H1 (cell line): ENCODE results near the gene GNAQ. TPM values are rescaled to one million over a fixed set of nuclear protein-coding genes. Genes with fewer than 3 reads are reported as not detected.

ENCODE experiments used
- CTCF ChIA-PET: fragments of 300-600 bp; sonication (Branson Sonifier 250); formaldehyde crosslinking; loops from one replicate; lab custom pipeline; 2021; ENCODE audit not compliant: partially characterized antibody; lab: Charles Lee
- POLR2A ChIA-PET: fragments of 300-600 bp; sonication (Branson Sonifier 250); formaldehyde crosslinking; loops from one replicate; lab custom pipeline; 2021; ENCODE audit warnings: inconsistent platforms; ENCODE audit not compliant: partially characterized antibody; lab: Charles Lee
- DNase-seq, 2 experiments: peaks; one replicate each; pipeline versions ENCODE4 v3.0.0 to v3.0.0-alpha.2; 2010 to 2022; ENCODE audit warnings: low spot score in 2 of 2, low read depth in 1 of 2, mixed read lengths in 1 of 2
- FAIRE-seq: peaks from 2 replicates; lab custom pipeline; 2011; peaks lifted over from hg19 to GRCh38; lab: Jason Lieb, UNC
- H2AFZ ChIP-seq: 2 replicates; pipeline ENCODE4 v1.8.1; 2012; ENCODE audit warnings: low read length, inconsistent platforms
- H2AK5ac ChIP-seq: 2 replicates; pipeline ENCODE4 v1.6.1; 2013; ENCODE audit warnings: low read depth, low read length
- H2BK120ac ChIP-seq: replicated peaks from 2 replicates; pipeline ENCODE3; 2013; ENCODE audit warnings: low read depth, low read length, inconsistent platforms
- H2BK12ac ChIP-seq: 2 replicates; pipeline ENCODE4 v1.6.1; 2013; ENCODE audit warnings: low read depth, low read length
- H2BK15ac ChIP-seq: 2 replicates; pipeline ENCODE4 v1.6.1; 2013; ENCODE audit warnings: low read length
- H2BK20ac ChIP-seq: 2 replicates; pipeline ENCODE4 v1.6.1; 2013; ENCODE audit warnings: low read length
- H2BK5ac ChIP-seq: 2 replicates; pipeline ENCODE4 v1.6.1; 2013; ENCODE audit warnings: low read depth, low read length
- H3K14ac ChIP-seq: 2 replicates; pipeline ENCODE4 v1.6.1; 2013; ENCODE audit warnings: inconsistent platforms; ENCODE audit not compliant: insufficient read length
- H3K18ac ChIP-seq: 2 replicates; pipeline ENCODE4 v1.6.1; 2013; ENCODE audit warnings: low read length; ENCODE audit errors: extremely low read depth
- H3K23ac ChIP-seq: 2 replicates; pipeline ENCODE4 v1.6.1; 2013; ENCODE audit warnings: inconsistent platforms; ENCODE audit not compliant: insufficient read length
- H3K23me2 ChIP-seq: 2 replicates; pipeline ENCODE4 v1.6.1; 2013; ENCODE audit warnings: low read depth, low read length
- H3K27ac ChIP-seq: 2 replicates; pipeline ENCODE4 v1.6.1; 2011; ENCODE audit warnings: low read depth, low read length, inconsistent platforms
- H3K27me3 ChIP-seq, 4 experiments: replicated peaks in 1 of 4; 1 replicate in 1 of 4; 2 replicates in 3 of 4; pipeline versions ENCODE4 v1.6.1 to v1.8.1; 2011 to 2013; ENCODE audit warnings: low read length in 3 of 4, mild to moderate bottlenecking in 3 of 4, inconsistent platforms in 2 of 4, mixed read lengths in 2 of 4, moderate library complexity in 1 of 4; ENCODE audit not compliant: control insufficient read depth in 3 of 4, insufficient read depth in 3 of 4; ENCODE audit errors: extremely low read depth in 1 of 4
- H3K36me3 ChIP-seq, 4 experiments: 2 replicates each; pipeline versions ENCODE4 v1.6.1 to v1.8.1; 2011 to 2013; ENCODE audit warnings: mild to moderate bottlenecking in 4 of 4, low read length in 3 of 4, moderate library complexity in 2 of 4, control low read depth in 1 of 4, inconsistent platforms in 1 of 4; ENCODE audit not compliant: insufficient read depth in 4 of 4, control insufficient read depth in 2 of 4
- H3K4ac ChIP-seq: replicated peaks from 2 replicates; pipeline ENCODE3; 2013; ENCODE audit warnings: low read length, low read depth, mixed read lengths, inconsistent platforms; ENCODE audit not compliant: insufficient read length
- H3K4me1 ChIP-seq, 4 experiments: replicated peaks in 1 of 4; 1 replicate in 1 of 4; 2 replicates in 3 of 4; pipeline versions ENCODE4 v1.6.1 to v1.8.1; 2011 to 2013; ENCODE audit warnings: low read length in 3 of 4, inconsistent platforms in 2 of 4, mixed read lengths in 1 of 4; ENCODE audit not compliant: insufficient read depth in 4 of 4, control insufficient read depth in 3 of 4
- H3K4me2 ChIP-seq, 2 experiments: 2 replicates each; pipeline versions ENCODE4 v1.6.1 to v1.8.1; 2011 to 2013; ENCODE audit warnings: low read depth in 2 of 2, low read length in 2 of 2, control low read depth in 1 of 2, inconsistent platforms in 1 of 2, mild to moderate bottlenecking in 1 of 2; ENCODE audit not compliant: insufficient read depth in 1 of 2
- H3K4me3 ChIP-seq, 4 experiments: fragments of 200-600, 300-600 bp in 1 of 4; sonication (generic), shearing (Covaris generic), sonication (Bioruptor Twin) in 1 of 4; 2 replicates each; pipeline versions ENCODE4 v1.5.1 to v1.8.1; 2011 to 2016; ENCODE audit warnings: low read length in 4 of 4, low read depth in 3 of 4, control low read depth in 2 of 4, inconsistent platforms in 2 of 4, mild to moderate bottlenecking in 2 of 4, mixed read lengths in 1 of 4, moderate library complexity in 1 of 4; ENCODE audit not compliant: insufficient read depth in 2 of 4; ENCODE audit errors: extremely low read depth in 1 of 4
- H3K56ac ChIP-seq: replicated peaks from 2 replicates; pipeline ENCODE3; 2013; ENCODE audit warnings: low read depth, mild to moderate bottlenecking, mixed read lengths, low read length, inconsistent platforms; ENCODE audit not compliant: insufficient read length
- H3K79me1 ChIP-seq: 2 replicates; pipeline ENCODE4 v1.6.1; 2013; ENCODE audit warnings: low read depth, low read length, control low read depth
- H3K79me2 ChIP-seq, 2 experiments: 2 replicates each; pipeline versions ENCODE4 v1.6.1 to v1.8.1; 2012 to 2013; ENCODE audit warnings: low read length in 2 of 2, mild to moderate bottlenecking in 2 of 2, inconsistent platforms in 1 of 2; ENCODE audit not compliant: insufficient read depth in 2 of 2, control insufficient read depth in 1 of 2
- H3K9ac ChIP-seq, 4 experiments: replicated peaks in 1 of 4; 1 replicate in 1 of 4; 2 replicates in 3 of 4; pipeline versions ENCODE4 v1.6.1 to v1.8.1; 2011 to 2013; ENCODE audit warnings: low read depth in 3 of 4, low read length in 3 of 4, control low read depth in 2 of 4, mild to moderate bottlenecking in 2 of 4, moderate library complexity in 2 of 4, inconsistent platforms in 1 of 4; ENCODE audit errors: extremely low read depth in 1 of 4
- H3K9me3 ChIP-seq, 2 experiments: 2 replicates each; pipeline versions ENCODE4 v1.6.1 to v1.8.1; 2012 to 2013; ENCODE audit warnings: mild to moderate bottlenecking in 2 of 2, moderate library complexity in 2 of 2, control low read depth in 1 of 2, inconsistent platforms in 1 of 2, low read depth in 1 of 2, low read length in 1 of 2, mixed read lengths in 1 of 2; ENCODE audit not compliant: insufficient read depth in 2 of 2
- H4K20me1 ChIP-seq, 2 experiments: replicated peaks in 1 of 2; 2 replicates each; pipeline versions ENCODE3 to v1.8.1; 2011 to 2013; ENCODE audit warnings: inconsistent platforms in 2 of 2, low read length in 2 of 2, mild to moderate bottlenecking in 1 of 2; ENCODE audit not compliant: insufficient read depth in 2 of 2, control insufficient read depth in 1 of 2
- H4K5ac ChIP-seq: 2 replicates; pipeline ENCODE4 v1.6.1; 2013; ENCODE audit warnings: low read length, low read depth, mixed read lengths, inconsistent platforms; ENCODE audit not compliant: insufficient read length
- H4K8ac ChIP-seq: 2 replicates; pipeline ENCODE4 v1.8.0; 2013; ENCODE audit warnings: mild to moderate bottlenecking, moderate library complexity, low read length, inconsistent platforms; ENCODE audit not compliant: insufficient read depth; ENCODE audit errors: extremely low read depth
- H4K91ac ChIP-seq: replicated peaks from 2 replicates; pipeline ENCODE3; 2013; ENCODE audit warnings: low read length, mixed read lengths, inconsistent platforms; ENCODE audit not compliant: insufficient read length
- E2F6 ChIP-seq: IDR thresholded peaks from 2 replicates; pipeline ENCODE4 v1.6.1; 2012; ENCODE audit warnings: inconsistent platforms
- HDAC6 ChIP-seq: IDR thresholded peaks from one replicate; pipeline ENCODE4 v1.7.1; 2012; ENCODE audit warnings: low read depth, mild to moderate bottlenecking, inconsistent platforms, low read length, moderate library complexity
- KDM5A ChIP-seq: fragments of 200-600 bp; IDR thresholded peaks from 2 replicates; pipeline ENCODE4 v1.7.1; 2012; ENCODE audit warnings: mild to moderate bottlenecking, low read length, inconsistent platforms, mixed read lengths
- NRF1 ChIP-seq: IDR thresholded peaks from 2 replicates; pipeline ENCODE4 v1.6.1; 2011; ENCODE audit warnings: mild to moderate bottlenecking, low read depth, low read length, improper control_type of control experiment
- POLR2AphosphoS5 ChIP-seq: IDR thresholded peaks from 2 replicates; pipeline ENCODE4 v1.6.1; 2011; ENCODE audit warnings: low read depth, low read length
- POU5F1 ChIP-seq: IDR thresholded peaks from 2 replicates; pipeline ENCODE4 v1.6.1; 2011; ENCODE audit warnings: low read depth, mild to moderate bottlenecking, low read length, moderate library complexity
- RFX5 ChIP-seq: IDR thresholded peaks from 2 replicates; pipeline ENCODE4 v1.6.1; 2011; ENCODE audit warnings: low read depth, low read length, improper control_type of control experiment, borderline replicate concordance
- RNF2 ChIP-seq: fragments of 200-900, 300-1000 bp; sonication (generic); IDR thresholded peaks from 2 replicates; pipeline ENCODE4 v1.7.1; 2016; ENCODE audit warnings: borderline replicate concordance, low read depth, mild to moderate bottlenecking, antibody characterized with exemption, low read length; ENCODE audit not compliant: poor library complexity, severe bottlenecking; ENCODE audit errors: missing control alignments
- WGBS, 2 experiments: shearing (Covaris generic) in 1 of 2; methylation state at CpG; one replicate each; pipeline versions ENCODE4 v1.1.6 to v1.1.7; 2013 to 2015; ENCODE audit warnings: low lambda C conversion rate in 2 of 2, mixed read lengths in 2 of 2, inconsistent platforms in 1 of 2, low coverage in 1 of 2, missing lambda C conversion rate in 1 of 2; ENCODE audit not compliant: insufficient replicate concordance in 2 of 2, insufficient coverage in 1 of 2, insufficient read length in 1 of 2; ENCODE audit errors: extremely low coverage in 1 of 2, missing lambda C conversion rate in 1 of 2; 5-methylcytosine and 5-hydroxymethylcytosine counted together
- polyA plus RNA-seq, 7 experiments: library from polyadenylated mRNA; depleted of rRNA in 3 of 7; stranded (reverse) in 5 of 7; unstranded in 2 of 7; fragments of >200 nt in 5 of 7; fragments of 200-250 nt in 2 of 7; gene quantifications; 1 replicate in 5 of 7; 2 replicates in 1 of 7; 4 replicates in 1 of 7; pipeline versions ENCODE4 v1.2.1 to v1.2.3, GENCODE V29; 2011 to 2013; ENCODE audit warnings: missing spikeins in 2 of 7, mixed read lengths in 2 of 7
- total RNA-seq: library from RNA; stranded (reverse); fragmentation: NEBNext Ultra II Directional; extraction: Animal tissue kit (Norgen Biotek cat#: 25700); gene quantifications from 2 replicates; pipeline ENCODE4 v1.2.1, GENCODE V29; 2021

Gene GNAQ
- total and polyA plus RNA-seq, 2 of the 8 experiments (the other 6 are each of a cell fraction or from before 2014, with no cell fraction given): 22.8 to 63.8 TPM

- no peak overlapping the region for H2BK15ac ChIP-seq
- H2BK5ac ChIP-seq: no peak overlapping the region
- peaks cover 0 to 2% of the 10 kb centered on the region in 2 experiments for H4K20me1 ChIP-seq
- H2BK20ac ChIP-seq: no peak overlapping the region
- no peaks in the 10 kb centered on the region for H3K23me2 ChIP-seq
- no peak for DNase-seq
- H2AK5ac ChIP-seq: no peak overlapping the region
- ChIA-PET POLR2A (no interaction called here), CTCF (interaction anchor here (0.6 to 3.1 kb wide), 3 partner anchors 14 to 250 kb away, joined by 3 to 12 read pairs (median 3); no protein-coding TSS in a partner anchor)
- H3K4me3 ChIP-seq: no peak overlapping the region
- no peak overlapping the region for H3K56ac ChIP-seq
- peaks cover 0 to 7% (median 1%) of the 10 kb centered on the region in 4 experiments; a peak in 3 of 8 replicates for H3K36me3 ChIP-seq
- no peak overlapping the region for H3K18ac ChIP-seq
- FAIRE-seq: no peak
- no peaks in the 10 kb centered on the region for H3K27me3 ChIP-seq
- H3K23ac ChIP-seq: no peak overlapping the region
- H3K9ac ChIP-seq: no peak overlapping the region
- H3K4ac ChIP-seq: no peak overlapping the region
- no peak overlapping the region for H2AFZ ChIP-seq
- H4K8ac ChIP-seq: no peak overlapping the region
- no peak for TF ChIP-seq E2F6
- no peak for TF ChIP-seq POLR2AphosphoS5
- no peak for TF ChIP-seq KDM5A
- no peak for TF ChIP-seq HDAC6
- TF ChIP-seq RNF2: no peak
- no peak for TF ChIP-seq POU5F1
- no peak for TF ChIP-seq RFX5
- TF ChIP-seq NRF1: no peak
- H2BK12ac ChIP-seq: no peak overlapping the region
- no peak overlapping the region for H3K27ac ChIP-seq
- H3K79me1 ChIP-seq: no peaks in the 10 kb centered on the region
- WGBS, 2 experiments: 81% methylated on average over 1 of the region's 1 CpG; no CpG with 5 or more reads in 1 of the 2 experiments
- no peak overlapping the region for H4K5ac ChIP-seq
- no peak overlapping the region for H3K14ac ChIP-seq
- no peaks in the 10 kb centered on the region for H3K4me1 ChIP-seq
- no peak overlapping the region for H3K4me2 ChIP-seq
- H2BK120ac ChIP-seq: no peak overlapping the region
- 0 out of 4 replicates have a peak, but pooled peaks cover 0 to under 1% of the 10 kb centered on the region in 2 experiments for H3K79me2 ChIP-seq
- no peak overlapping the region for H4K91ac ChIP-seq
- peaks cover 5 to 11% of the 10 kb centered on the region in 2 experiments; a peak in 1 of 4 replicates for H3K9me3 ChIP-seq
Observed at GRCh38 chr9:77866878-77867277, 164.7 kb downstream of the GNAQ start.
